ENCODE data around the gene IKZF5.

The IKZF5 gene, protein sequence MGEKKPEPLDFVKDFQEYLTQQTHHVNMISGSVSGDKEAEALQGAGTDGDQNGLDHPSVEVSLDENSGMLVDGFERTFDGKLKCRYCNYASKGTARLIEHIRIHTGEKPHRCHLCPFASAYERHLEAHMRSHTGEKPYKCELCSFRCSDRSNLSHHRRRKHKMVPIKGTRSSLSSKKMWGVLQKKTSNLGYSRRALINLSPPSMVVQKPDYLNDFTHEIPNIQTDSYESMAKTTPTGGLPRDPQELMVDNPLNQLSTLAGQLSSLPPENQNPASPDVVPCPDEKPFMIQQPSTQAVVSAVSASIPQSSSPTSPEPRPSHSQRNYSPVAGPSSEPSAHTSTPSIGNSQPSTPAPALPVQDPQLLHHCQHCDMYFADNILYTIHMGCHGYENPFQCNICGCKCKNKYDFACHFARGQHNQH

DNA sequence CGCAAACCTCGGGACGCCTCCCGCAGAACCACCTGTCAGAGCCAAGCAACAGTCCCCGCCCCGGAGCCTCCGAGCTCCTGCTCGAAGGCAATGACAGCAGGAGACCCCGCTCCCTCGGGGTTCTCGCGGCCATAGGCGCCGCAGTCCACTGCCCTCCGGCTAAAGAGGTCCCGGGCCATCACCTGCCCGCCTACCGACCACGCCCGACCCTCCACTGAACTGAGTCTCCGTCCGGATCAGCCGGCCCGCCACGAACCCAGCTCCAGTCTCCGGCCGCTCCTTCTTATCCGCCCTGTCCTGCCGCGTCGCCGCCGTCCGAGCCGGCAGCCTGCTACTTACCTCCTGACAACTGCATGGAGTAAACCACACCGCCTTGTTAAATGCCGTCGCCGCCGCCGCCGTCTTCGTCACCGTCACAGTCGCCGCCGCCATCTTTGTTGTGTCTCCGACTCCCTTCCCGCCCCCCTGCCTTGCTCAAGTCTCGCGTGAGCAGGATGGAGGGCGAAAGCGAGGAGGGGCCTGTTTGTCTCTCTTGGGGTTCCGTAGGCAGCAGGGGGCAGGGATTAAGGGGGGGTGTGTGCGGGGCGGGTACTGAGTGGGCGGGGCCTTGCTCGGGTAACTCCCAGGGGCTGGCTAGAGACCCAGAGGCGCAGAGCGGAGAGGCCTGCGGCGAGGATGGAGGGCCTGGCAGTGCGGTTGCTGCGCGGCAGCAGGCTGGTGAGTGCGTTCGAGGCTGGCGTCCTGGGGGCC, at the start of gene IKZF5, which contains the start of gene ACADSB:
Gene IKZF5, minus strand, starts transcription at position 441 of the 750 bp plus-strand sequence. CDS start 10,170 bp downstream, outside the sequence.
Gene ACADSB, plus strand, starts transcription at position 652 of the 750 bp plus-strand sequence. Its CDS starts 24 bp downstream, at position 676.
- DNase-seq (ENCODE audit: low read depth in 3 of 3): peak; percentile 90 to 94 (median 94)

DNA sequence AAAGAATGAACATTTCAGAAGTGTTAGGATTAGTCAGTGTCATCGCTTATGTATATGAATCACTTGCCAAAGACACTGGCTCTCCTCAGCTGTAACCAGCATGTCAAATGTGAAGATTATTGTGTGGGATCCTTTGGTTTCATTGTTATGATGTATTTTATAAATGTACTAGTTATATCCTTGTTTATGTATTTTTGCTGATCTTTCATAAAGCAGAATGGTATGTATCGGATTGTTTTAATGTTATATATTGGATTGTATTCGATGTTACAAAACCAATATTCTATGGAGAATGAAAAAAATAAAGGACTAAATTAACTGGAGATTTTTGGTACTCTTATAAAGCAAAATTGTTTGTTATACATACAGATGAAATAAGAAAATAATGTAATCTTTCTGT, 49.4 kb upstream of the IKZF5 start:
- no peak for DNase-seq (ENCODE audit: low read depth in 3 of 3)

DNA sequence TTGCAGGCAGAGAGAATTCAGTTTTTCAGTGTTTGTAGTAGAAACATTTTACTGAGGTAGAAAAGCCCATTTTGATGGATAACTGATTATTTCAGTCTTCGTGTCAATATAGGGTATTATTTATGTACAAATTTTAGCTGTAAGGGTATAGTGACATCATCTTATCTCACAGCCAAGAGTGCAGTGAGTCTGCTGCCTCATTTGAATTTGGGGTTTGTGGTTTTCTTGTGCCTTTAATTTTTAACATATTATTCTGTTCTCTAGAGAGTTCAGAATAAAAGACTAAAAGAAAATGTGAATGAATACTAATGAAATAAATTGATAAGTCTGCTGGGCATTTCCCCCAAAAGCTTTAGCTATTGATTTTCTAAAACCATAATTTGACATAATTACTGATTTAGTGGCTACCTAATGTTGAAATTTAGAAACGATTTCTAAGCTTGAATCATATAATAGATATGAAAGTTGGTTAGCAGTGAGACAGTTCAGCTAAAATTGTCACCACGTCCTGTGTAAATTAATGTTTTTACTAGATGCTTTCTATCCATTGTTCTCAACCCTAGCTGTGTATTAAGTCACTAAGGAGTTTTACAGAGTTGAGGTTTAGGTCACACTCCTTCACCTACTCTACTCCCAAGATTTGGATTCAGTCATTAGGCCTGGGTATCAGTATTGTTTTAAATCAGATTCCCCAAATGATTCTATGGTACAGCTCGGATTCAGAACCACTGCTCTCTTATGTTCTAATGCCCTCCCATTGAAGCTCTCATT, 37.6 kb upstream of the IKZF5 start:
- no peak for DNase-seq (ENCODE audit: low read depth in 3 of 3)

DNA sequence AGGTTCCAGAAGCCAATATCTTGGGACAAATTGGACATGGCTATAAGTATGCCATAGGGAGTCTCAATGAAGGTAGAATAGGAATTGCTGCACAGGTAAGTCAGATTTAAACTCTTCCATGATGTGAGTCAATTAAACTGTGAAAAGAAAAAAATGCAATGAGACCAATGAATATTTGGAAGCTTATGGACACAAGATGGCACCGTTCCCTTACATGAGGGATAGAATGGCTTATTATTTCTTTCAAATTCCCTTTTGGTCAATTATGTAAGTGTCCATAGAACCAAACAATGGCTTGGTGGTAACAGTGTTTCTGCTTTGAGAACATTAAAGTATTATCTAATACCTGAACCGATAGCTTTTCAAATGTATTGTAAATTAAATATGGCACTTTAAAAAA, 35.8 kb upstream of the IKZF5 start:
- DNase-seq (ENCODE audit: low read depth in 3 of 3): no peak

DNA sequence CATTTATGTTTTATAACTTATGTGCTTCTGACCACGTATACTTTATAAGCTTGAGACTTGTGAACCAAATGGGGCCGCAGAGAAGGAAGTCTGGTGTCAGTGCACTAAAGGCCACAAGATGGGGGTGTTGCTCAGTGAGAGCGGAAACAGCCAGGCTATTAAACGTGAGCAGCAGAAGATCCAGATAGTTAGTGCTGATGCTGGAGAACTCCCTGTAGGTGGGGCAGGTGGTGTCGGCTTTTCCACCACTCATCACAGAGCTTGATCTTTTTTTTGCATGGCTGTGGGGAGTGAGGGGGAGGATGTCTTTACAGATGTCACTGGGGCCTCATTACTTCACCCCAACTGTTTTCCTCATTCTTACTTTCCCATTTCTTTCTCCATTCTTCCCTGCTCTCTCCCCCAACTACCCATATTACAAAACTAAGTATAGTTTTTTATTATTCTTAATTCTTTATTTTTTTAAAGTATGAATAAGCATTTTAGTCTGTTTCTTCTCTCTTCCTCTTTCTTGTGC, 34.9 kb upstream of the IKZF5 start:
- peak; percentile 1 to 12 (median 3) for DNase-seq (ENCODE audit: low read depth in 3 of 3)

DNA sequence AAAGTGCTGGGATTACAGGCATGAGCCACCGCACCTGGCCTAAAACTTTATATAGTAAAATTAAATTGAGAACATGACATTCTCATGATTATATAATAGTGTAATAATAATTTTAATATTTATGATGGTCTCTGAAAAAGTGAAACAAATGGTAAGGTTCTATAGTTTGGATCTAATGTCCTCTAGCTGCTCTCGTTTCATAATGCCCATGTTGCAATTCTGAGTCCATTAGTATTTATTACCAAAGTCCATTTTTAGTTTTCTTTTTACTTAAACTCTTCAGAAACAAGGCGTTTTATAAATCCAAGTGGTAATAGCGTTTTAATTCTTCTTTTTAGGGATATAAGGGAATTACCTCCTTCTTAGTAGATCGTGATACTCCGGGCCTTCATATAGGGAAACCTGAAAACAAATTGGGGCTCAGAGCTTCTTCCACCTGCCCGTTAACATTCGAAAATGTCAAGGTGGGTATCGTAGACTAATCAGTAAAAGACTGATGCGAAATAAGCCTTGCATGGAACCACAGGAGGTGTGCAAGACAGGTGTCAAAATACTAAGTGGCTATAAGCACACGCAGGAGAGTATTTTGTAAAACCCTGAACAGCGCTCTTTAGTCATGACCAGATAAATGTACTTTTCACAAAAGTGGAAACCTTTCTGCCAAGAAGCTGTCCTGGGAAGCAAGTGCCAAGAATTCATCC, 34.3 kb upstream of the IKZF5 start:
- DNase-seq (ENCODE audit: low read depth in 3 of 3): no peak

DNA sequence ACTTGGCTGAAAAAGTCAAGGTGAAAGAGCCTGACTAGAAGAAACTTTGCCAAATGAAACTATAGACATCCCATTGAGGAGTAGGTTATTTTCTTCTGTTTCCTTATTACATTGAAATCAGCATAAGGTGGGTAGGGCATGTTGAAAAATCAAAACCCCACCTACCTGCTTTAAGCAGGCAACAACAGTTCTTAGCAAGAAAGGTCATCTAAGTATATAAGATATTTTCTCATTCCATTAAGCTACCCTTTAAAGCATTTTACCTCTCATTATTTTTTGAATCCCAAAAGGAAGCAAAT, 31.0 kb upstream of the IKZF5 start:
- DNase-seq (ENCODE audit: low read depth in 3 of 3): no peak

DNA sequence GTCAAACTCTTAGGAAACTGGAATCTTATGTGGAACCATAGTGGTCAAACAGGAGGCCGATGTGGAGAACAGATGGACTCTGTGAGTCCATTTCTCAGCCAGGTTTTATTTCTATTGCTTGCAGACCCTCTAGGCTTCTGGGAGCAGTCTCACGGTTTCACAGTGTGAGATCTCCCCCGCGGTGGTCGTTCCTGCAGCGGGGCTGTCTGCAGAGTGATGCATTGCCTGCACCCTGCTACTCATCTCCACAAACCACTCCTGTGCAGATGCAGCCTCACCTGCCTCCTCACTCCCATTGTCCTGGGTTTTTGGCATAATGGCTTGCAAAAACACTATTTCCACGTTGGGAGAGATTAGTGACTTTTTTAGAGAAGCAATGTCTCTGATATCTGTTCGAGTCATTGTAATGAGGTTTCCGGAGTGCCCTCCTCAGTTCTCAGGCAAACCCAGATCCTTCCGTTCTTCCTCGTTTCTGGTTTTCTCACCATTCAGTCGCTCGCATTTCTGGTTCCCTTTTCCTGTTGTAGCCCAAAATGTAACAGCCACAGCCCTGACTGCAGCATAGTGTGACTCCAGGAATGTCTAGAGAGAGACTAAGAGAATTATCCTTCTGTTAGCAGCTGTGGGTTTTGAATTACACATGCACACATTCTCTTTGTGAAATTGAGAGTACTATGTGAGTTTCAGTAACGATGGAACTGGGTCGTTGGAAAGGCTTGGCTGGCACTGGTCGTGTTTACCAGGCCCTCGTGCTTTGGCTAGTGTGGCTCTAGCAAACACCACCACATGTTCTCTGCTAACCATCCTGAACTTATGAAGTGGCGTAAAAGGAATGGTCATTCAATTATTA, 30.4 kb upstream of the IKZF5 start:
- no peak for DNase-seq (ENCODE audit: low read depth in 3 of 3)

DNA sequence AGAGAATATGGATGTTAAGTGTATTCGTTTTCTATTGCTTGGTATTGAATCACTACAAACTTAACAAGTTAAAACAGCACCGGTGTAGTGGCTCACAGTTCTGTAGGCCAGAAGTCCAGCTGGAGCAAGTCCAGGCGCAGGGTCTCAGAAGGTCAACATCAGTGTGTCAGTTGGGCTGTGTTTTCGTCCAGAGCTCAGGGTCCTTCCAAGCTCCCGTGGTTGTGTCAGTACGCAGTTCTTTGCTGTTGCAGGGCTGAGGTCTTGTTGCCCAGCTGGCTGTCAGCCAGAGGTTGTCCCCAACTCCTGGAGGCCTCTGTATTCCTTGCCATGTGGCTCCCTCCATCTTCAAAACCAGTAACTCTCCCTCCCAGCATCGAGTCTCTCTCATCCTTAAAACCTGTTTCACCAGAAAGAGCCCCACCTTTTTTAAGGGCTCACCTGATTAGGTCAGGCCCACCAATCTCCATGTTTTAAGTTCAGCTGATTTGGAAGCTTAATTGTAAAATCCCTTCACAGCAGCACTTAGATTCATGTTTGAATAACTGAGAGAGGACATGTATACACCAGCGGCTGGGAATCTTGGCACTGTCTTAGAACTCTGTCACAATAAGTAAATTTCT, 27.0 kb upstream of the IKZF5 start:
- DNase-seq (ENCODE audit: low read depth in 3 of 3): no peak

DNA sequence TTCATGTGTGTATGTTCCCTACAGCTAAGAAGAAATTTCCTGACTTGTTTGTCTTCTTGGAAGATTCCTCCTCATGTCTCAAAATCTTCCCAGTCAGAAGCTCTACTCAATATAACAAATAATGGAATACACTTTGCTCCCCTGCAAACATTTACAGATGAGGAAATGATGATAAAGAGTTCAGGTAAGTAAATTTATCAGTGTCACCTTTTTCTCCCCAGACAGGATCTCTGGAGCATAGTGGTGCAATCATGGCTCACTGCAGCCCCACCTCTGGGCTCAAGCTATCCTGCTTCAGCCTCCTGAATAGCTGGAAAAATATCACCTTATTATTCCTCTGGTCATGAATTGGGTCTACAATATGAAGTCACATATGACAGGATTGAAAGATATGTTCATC, 25.7 kb upstream of the IKZF5 start:
- DNase-seq (ENCODE audit: low read depth in 3 of 3): no peak

DNA sequence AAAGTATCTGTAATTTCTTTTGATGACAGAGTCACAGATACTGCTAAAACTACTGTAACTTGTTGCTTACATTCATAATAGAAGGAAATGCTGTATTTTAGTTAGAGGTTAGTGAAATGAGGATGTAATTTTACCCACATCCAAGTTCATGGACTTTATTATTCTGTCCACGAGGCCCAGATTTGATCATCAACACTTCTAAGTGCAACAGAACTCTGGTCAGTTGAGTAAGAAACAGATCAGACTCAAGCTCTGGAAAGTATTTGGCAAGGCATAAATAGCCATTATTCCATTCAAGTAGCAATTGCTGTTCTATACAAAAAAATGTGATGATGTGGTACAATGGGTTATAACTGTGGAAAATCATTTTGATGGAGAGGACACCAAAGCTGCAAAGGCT, 22.5 kb upstream of the IKZF5 start:
- DNase-seq (ENCODE audit: low read depth in 3 of 3): no peak

DNA sequence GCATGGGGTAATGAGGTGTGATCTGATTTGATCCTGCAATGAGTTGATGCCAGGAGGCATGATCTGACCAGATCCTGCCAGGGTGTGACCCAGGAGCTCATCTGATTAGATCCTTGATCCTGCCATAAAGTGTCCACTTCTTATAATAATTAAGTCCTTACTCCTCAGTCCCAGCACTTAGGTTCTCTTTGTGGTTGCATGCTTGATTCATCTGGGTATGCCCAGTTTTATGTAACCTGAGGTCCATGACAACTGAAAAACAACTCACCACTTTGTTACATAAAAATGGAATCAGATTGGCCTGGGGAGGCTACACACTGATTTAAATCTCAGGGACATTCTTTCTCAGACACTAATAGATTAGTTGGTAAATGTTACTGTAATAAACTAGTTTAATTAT, 19.3 kb upstream of the IKZF5 start:
- DNase-seq (ENCODE audit: low read depth in 3 of 3): no peak

DNA sequence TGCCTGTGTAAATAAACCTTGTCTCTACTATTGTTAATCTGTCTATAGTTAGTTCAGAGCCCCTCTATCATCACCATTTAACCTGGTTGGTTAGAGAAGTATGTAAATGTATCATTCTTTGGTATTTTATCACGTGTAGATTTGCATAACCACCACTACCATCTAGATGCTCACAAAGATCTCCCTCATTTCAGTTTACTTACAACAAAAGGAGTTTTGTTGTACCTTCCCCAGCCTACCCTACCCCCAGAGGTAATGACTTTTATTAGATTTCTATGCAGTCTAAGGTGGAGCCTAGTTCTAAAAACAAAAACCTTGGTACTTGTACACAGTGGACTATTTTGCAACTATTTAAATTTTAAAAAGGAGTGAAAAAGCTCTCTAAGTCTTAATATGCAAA, 17.7 kb upstream of the IKZF5 start:
- no peak for DNase-seq (ENCODE audit: low read depth in 3 of 3)

DNA sequence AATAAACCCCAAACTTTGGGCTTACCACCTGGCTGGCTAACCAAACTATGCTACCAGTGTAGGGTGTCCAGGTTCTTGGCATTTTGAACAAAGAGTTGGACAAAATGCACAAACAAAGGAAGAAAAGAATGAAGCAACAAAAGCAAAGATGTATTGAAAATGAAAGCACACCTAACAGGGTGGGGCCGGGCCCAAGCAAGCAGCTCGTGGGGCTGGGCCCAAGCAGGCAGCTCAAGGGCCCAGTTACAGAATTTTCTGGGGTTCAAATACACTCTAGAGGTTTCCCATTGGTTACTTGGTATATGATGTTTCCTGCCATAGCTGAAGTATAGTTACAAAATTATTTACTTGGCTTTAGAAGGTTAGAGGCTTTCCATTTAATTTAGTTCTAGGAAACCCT, 15.9 kb upstream of the IKZF5 start:
- DNase-seq (ENCODE audit: low read depth in 3 of 3): no peak

DNA sequence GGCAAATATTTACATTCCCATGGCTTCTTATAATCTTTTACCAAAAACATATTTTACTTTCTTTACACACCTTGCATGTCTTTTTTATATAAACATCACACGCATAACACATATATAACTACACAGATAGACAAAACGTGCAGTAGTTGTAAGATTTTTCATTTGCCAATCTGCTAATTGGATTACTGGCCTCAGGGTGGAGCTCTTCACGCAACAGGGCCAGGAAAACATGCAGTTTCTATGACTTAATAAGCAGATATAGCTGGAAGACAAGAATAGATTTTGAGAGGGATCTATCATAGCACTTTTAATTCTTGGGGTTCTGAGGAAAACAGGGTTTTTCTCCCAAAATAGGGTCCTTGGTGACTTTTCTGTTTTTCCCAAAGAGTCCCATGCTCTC, 12.9 kb upstream of the IKZF5 start:
- no peak for DNase-seq (ENCODE audit: low read depth in 3 of 3)

DNA sequence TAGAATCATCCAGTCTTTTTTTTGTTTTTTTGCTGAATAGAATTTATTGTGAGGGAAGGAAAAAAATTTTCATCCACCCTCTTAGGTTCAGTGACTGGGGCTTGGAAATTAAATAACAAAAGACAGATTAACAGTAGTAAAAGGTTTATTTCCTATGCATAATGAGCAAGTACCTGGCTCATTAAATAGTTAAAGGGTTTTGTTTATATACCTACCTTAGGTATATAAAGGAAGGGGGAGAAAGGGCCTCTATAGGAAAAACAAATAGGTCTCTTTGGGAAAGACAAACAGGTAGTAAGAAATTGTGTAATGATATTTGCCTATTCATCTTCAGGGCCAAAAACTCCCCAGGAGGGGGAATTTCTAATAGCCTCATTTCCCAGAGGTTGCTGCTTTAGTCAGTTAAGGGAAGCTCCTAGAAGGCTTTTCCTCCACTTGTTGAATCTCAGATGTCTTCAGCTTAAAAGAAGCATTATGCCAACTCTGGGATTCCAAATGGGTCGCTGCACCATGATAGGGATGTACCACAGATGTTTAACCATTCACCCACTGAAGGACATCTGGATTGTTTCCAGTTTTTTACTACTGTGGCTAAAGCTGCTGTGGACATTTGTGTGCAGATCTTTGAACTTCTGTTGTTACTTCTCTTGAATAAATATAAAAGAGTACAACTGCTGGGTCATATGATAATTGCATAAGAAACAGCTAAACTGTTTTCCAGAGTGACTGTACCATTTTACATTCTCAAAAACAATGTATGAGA, 11.5 kb upstream of the IKZF5 start:
- no peak for DNase-seq (ENCODE audit: low read depth in 3 of 3)

DNA sequence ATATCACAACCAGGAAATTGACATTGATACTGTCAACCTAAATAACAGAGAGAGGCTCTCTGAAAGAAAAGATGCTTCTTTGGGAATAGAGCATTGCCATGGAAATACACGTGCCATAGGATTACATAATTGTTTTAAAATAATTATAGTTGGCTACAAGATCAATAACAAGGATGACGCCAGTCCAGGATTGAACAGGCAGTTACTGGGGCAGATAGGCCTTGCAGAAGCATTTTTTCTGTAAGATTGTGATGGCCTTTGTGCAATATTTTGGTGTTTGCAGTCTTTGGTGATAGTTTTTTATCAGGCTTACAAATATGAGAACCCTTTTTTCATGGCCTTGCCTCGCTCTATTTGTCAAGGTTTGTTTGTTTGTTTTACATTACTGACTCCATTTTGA, 10.7 kb upstream of the IKZF5 start:
- DNase-seq (ENCODE audit: low read depth in 3 of 3): no peak

DNA sequence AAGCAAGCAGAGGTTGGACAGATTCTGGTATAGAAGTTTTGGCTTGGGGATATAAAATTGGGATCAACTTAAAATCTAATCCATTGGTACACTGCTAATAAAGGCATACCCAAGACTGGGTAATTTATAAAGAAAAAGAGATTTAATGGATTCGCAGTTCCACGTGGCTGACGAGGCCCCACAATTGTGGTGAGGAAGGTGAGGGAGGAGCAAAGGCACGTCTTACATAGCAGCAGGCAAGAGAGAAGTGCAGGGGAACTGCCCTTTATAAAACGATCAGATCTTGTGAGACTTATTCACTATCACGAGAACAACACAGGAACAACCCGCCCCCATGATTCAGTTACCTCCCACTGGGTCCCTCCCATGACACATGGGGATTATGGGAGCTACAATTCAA, 9.9 kb upstream of the IKZF5 start:
- DNase-seq (ENCODE audit: low read depth in 3 of 3): no peak

DNA sequence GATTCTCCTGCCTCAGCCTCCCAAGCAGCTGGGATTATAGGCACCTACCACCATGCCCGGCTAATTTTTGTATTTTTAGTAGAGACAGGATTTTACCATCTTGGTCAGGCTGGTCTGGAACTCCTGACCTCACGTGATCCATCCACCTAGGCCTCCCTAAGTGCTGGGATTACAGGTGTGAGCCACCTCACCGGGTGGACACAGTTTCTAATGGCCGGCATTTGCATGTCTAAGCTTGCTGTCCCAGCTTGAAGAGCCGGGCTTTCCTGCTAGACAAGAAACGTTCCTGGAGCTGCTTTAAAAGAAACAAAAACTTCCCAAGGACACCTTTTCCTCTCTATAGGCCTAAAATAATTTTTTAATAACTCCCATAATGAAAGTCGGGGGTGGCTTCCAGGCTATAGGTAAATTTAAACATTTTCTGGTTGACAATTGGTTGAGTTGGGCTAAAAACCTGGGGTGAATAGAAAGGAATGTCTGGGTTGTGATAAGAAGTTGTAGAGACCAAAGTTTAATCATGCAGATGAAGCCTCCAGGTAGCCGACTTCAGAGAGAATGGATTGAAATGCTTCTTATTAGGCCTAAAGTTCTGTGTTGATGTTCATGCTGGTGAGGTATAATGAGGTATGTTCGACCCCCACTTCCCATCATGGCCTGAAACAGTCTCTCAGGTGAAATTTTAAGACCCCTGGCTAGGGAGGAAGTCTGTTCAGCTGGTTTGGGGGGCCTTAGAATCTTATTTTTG, 9.0 kb upstream of the IKZF5 start:
- no peak for DNase-seq (ENCODE audit: low read depth in 3 of 3)

All from stimulated activated CD4-positive, alpha-beta T cell treated with anti-CD3 and anti-CD28 coated beads, TNF-alpha, amount 100 ng/mL, for 48 hours (primary cell).